ENCODE measurements around the gene FBXO45.

Gene FBXO45

GRCh38 chr3:196552253-196552652 is 16.2 kb upstream of the FBXO45 start:
- no peak for DNase-seq
- Histone ChIP-seq H3K9me3 (no peaks in the 10 kb centered on the region), H3K4me3 (no peak overlapping the region), H3K27ac (no peak overlapping the region), H3K27me3 (no peaks in the 10 kb centered on the region), H3K36me3 (peaks cover 0 to 25% (median 7%) of the 10 kb centered on the region in 3 donors), H3K4me1 (no peaks in the 10 kb centered on the region)
- TF ChIP-seq CTCF (IDR thresholded peaks at IDR 0.05), result no peak
- intact Hi-C loops (cut with DNase I; ENCODE audit: low total_unique reads), result no loop called here

- no peak overlapping the region for H3K4me3 ChIP-seq
- no peak for DNase-seq
Observed at GRCh38 chr3:196553551-196553950, 14.9 kb upstream of the FBXO45 start.

GRCh38 chr3:196554205-196554604 is 14.3 kb upstream of the FBXO45 start:
- no peak for TF ChIP-seq CTCF (IDR thresholded peaks at IDR 0.05)
- no peaks in the 10 kb centered on the region for H3K4me1 ChIP-seq
- peaks cover 3 to 30% (median 11%) of the 10 kb centered on the region in 3 donors for H3K36me3 ChIP-seq
- H3K9me3 ChIP-seq, result no peaks in the 10 kb centered on the region
- DNase-seq, result no peak
- no peaks in the 10 kb centered on the region for H3K27me3 ChIP-seq
- no peak overlapping the region for H3K27ac ChIP-seq
- intact Hi-C loops (cut with DNase I; ENCODE audit: low total_unique reads), result no loop called here
- no peak overlapping the region for H3K4me3 ChIP-seq

More at GRCh38 chr3:196553551-196553950, 14.9 kb upstream of the FBXO45 start:
- Histone ChIP-seq H3K9me3 (no peaks in the 10 kb centered on the region), H3K27ac (no peak overlapping the region), H3K4me1 (no peaks in the 10 kb centered on the region), H3K36me3 (peaks cover under 1 to 26% (median 10%) of the 10 kb centered on the region in 3 donors), H3K27me3 (no peaks in the 10 kb centered on the region)
- intact Hi-C loops (cut with DNase I; ENCODE audit: low total_unique reads), result no loop called here
- TF ChIP-seq CTCF (IDR thresholded peaks at IDR 0.05), result no peak

DNA sequence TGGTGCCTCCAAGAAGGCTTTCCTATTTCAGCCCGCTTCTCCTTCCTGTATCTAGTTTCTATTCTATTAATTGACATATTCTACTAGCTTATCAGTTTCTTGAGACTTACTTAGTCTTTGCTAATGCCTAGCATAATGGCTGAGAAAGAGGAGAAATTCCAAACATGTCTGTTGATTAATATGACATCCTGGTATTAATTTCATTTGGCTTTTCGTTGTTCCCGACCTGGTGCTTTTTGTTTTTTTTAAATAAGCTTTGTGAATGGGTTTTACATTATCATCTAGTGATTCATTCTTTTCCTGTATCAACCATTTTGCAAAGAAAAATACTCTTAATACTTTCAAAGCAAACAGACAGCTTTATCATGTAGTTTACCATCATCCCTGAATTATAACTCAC is 13.2 kb upstream of the FBXO45 start:
- Histone ChIP-seq H3K4me1 (no peaks in the 10 kb centered on the region), H3K27ac (no peak overlapping the region), H3K4me3 (no peak overlapping the region), H3K36me3 (peaks cover 4 to 41% (median 21%) of the 10 kb centered on the region in 3 donors), H3K27me3 (no peaks in the 10 kb centered on the region), H3K9me3 (no peaks in the 10 kb centered on the region)
- TF ChIP-seq CTCF (IDR thresholded peaks at IDR 0.05), result no peak
- DNase-seq, result no peak
- intact Hi-C loops (cut with DNase I; ENCODE audit: low total_unique reads), result no loop called here

- peaks cover 14 to 50% (median 28%) of the 10 kb centered on the region in 3 donors for H3K36me3 ChIP-seq
- intact Hi-C loops (cut with DNase I; ENCODE audit: low total_unique reads), result no loop called here
- H3K4me3 ChIP-seq, result no peak overlapping the region
- H3K27me3 ChIP-seq, result no peaks in the 10 kb centered on the region
- no peaks in the 10 kb centered on the region for H3K9me3 ChIP-seq
- no peak for DNase-seq
- no peak overlapping the region for H3K27ac ChIP-seq
- TF ChIP-seq CTCF (IDR thresholded peaks at IDR 0.05), result no peak
- H3K4me1 ChIP-seq, result no peaks in the 10 kb centered on the region
Observed at GRCh38 chr3:196557236-196557635, 11.2 kb upstream of the FBXO45 start.

DNA sequence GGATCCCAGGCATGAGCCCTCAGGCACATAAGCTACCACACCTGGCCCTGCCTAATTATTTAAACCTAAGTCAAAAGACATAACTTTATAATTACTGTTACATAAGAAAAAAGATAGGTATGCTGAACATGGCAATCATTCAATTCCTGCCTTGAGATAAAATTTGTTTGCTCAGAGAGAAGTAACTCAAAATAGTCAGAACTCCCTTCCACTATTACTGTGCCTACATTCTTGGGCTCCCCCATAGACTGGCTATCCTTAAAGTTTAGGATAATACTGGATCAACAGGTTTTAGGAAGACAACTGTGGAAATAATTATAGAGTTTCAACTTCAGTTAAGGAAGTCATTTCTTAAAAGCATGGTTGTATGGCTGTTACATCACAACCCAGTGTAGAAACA is 10.0 kb upstream of the FBXO45 start:
- H3K4me1 ChIP-seq, result no peaks in the 10 kb centered on the region
- intact Hi-C loops (cut with DNase I; ENCODE audit: low total_unique reads), result no loop called here
- no peak for DNase-seq
- no peak overlapping the region for H3K27ac ChIP-seq
- H3K27me3 ChIP-seq, result no peaks in the 10 kb centered on the region
- peaks cover 14 to 42% (median 26%) of the 10 kb centered on the region in 3 donors for H3K36me3 ChIP-seq
- no peak overlapping the region for H3K4me3 ChIP-seq
- TF ChIP-seq CTCF (IDR thresholded peaks at IDR 0.05), result no peak
- H3K9me3 ChIP-seq, result no peaks in the 10 kb centered on the region

Data from tibial artery (tissue), 4 donors.